Gastroesophageal sphincter (tissue), 4 donors: Measurements from ENCODE around the gene REX1BD. TPM values are rescaled to one million over a fixed set of nuclear protein-coding genes. Genes with fewer than 3 reads are reported as not detected.

Experiments used
- ATAC-seq: fragments of 150-250 bp; one replicate; pipeline ENCODE4 v1.9.1; 2016; ENCODE audit warnings: mild to moderate bottlenecking, moderate library complexity
- H3K27ac ChIP-seq, 4 donors: fragments of 200-600 bp; sonication (generic) in 3 of 4; 1 replicate in 3 of 4; 2 replicates in 1 of 4; pipeline ENCODE4 v1.5.1; 2016 to 2019
- H3K27me3 ChIP-seq: fragments of 200-600 bp; sonication (generic); one replicate; pipeline ENCODE4 v1.5.1; 2019
- H3K36me3 ChIP-seq, 2 donors: fragments of 200-600 bp; sonication (generic); one replicate each; pipeline ENCODE4 v1.5.1; 2019; ENCODE audit warnings: control low read depth in 1 of 2
- H3K4me1 ChIP-seq, 3 donors: fragments of 200-600 bp; sonication (generic); 1 replicate in 2 of 3; 2 replicates in 1 of 3; pipeline ENCODE4 v1.5.1; 2016 to 2019; ENCODE audit warnings: control low read depth in 2 of 3
- H3K4me3 ChIP-seq, 2 donors: fragments of 200-600 bp; sonication (generic); one replicate each; pipeline ENCODE4 v1.5.1; 2019; ENCODE audit warnings: mild to moderate bottlenecking in 1 of 2, moderate library complexity in 1 of 2
- H3K9me3 ChIP-seq, 3 donors: fragments of 200-600 bp; sonication (generic); one replicate each; pipeline ENCODE4 v1.5.1; 2017 to 2019; ENCODE audit warnings: control low read depth in 2 of 3
- CTCF ChIP-seq, 4 experiments: fragments of 200-600 bp in 2 of 4; fragments of 450-650 bp in 2 of 4; sonication (generic) in 1 of 4; IDR thresholded peaks; one replicate each; pipeline ENCODE4 v1.5.1; 2017 to 2019; ENCODE audit warnings: antibody characterized with exemption in 4 of 4, mild to moderate bottlenecking in 2 of 4, moderate library complexity in 2 of 4
- EP300 ChIP-seq: sonication (generic); formaldehyde crosslinking; IDR thresholded peaks from one replicate; pipeline ENCODE4 v1.6.1; 2017; ENCODE audit warnings: antibody characterized with exemption, mild to moderate bottlenecking
- POLR2A ChIP-seq, 2 donors: fragments of 450-650 bp; IDR thresholded peaks; one replicate each; pipeline ENCODE4 v1.6.1; 2017; ENCODE audit warnings: antibody characterized with exemption in 2 of 2, mild to moderate bottlenecking in 2 of 2, moderate library complexity in 1 of 2
- POLR2AphosphoS5 ChIP-seq: sonication (generic); formaldehyde crosslinking; IDR thresholded peaks from one replicate; pipeline ENCODE4 v1.6.1; 2017; ENCODE audit warnings: antibody characterized with exemption
- WGBS, 2 donors: methylation state at CpG; one replicate each; pipeline ENCODE4 v1.1.5; 2018; ENCODE audit warnings: low coverage in 1 of 2; 5-methylcytosine and 5-hydroxymethylcytosine counted together
- total RNA-seq, 4 donors: library from RNA; depleted of rRNA; stranded (reverse); fragments of >200 nt; gene quantifications; one replicate each; pipeline ENCODE4 v1.1.0, GENCODE V29; 2016

Gene REX1BD
- total RNA-seq, 4 donors from 2014 or later = 64.8 to 72.6 (median 68.6) TPM

- H3K36me3 ChIP-seq = no peaks in the 10 kb centered on the region
- peaks cover 93% of the 10 kb centered on the region for H3K27me3 ChIP-seq
- H3K27ac ChIP-seq = no peak within 1 kb of the TSS
- 0% methylated on average over 4 of the region's 116 CpGs; no CpG with 5 or more reads in 1 of the 2 donors for WGBS, 2 donors
- ATAC-seq = peak; percentile 21
- peak within 1 kb of the TSS; percentile 22 to 50 for H3K4me3 ChIP-seq
- no peaks in the 10 kb centered on the region for H3K9me3 ChIP-seq
- TF ChIP-seq POLR2A (IDR thresholded peaks at IDR 0.05) (no peak), POLR2AphosphoS5 (no peak), EP300 (no peak), CTCF (IDR thresholded peaks at IDR 0.05) (no peak)
- H3K4me1 ChIP-seq = peaks cover 0 to 55% (median 33%) of the 10 kb centered on the region in 3 donors
These were observed 18.0 kb downstream of the REX1BD start, which contains the start of gene CRLF1 for GRCh38 chr19:18606281-18607225. CRLF1 (minus strand) TSS chr19:18606799; CDS start chr19:18606656, 143 bp downstream.

- WGBS, 2 donors = 0 to 3% methylated on average over 2 to 12 of the region's 68 CpGs
- TF ChIP-seq POLR2AphosphoS5 (no peak), CTCF (IDR thresholded peaks at IDR 0.05) (no peak), POLR2A (IDR thresholded peaks at IDR 0.05) (no peak), EP300 (no peak)
- no peak overlapping the region for H3K27ac ChIP-seq
- no peaks in the 10 kb centered on the region for H3K36me3 ChIP-seq
- no peak for ATAC-seq
- H3K4me1 ChIP-seq = peaks cover 0 to 64% (median 42%) of the 10 kb centered on the region in 3 donors
- peak overlapping the region; percentile 13 to 50 for H3K4me3 ChIP-seq
- H3K9me3 ChIP-seq = no peaks in the 10 kb centered on the region
- H3K27me3 ChIP-seq = peaks cover 93% of the 10 kb centered on the region
These were observed 18.9 kb downstream of the REX1BD start for GRCh38 chr19:18607226-18608101.

- H3K27me3 ChIP-seq = peaks cover 97% of the 10 kb centered on the region
These were observed 19.7 kb downstream of the REX1BD start for GRCh38 chr19:18608102-18608804.

More at GRCh38 chr19:18608102-18608804, 19.7 kb downstream of the REX1BD start:
- WGBS, 2 donors = 27 to 38% methylated on average over 2 to 4 of the region's 5 CpGs
- no peak for ATAC-seq
- Histone ChIP-seq H3K4me1 (peaks cover 0 to 71% (median 48%) of the 10 kb centered on the region in 3 donors), H3K9me3 (no peaks in the 10 kb centered on the region), H3K36me3 (no peaks in the 10 kb centered on the region), H3K4me3 (no peak overlapping the region), H3K27ac (no peak overlapping the region)
- TF ChIP-seq POLR2AphosphoS5 (no peak), CTCF (IDR thresholded peaks at IDR 0.05) (no peak), EP300 (no peak), POLR2A (IDR thresholded peaks at IDR 0.05) (no peak)
